ENCODE results near the gene IKZF1.

Gene IKZF1

GRCh38 chr7:50411332-50411731, 106.8 kb downstream of the IKZF1 start:
- Histone ChIP-seq H3K27me3 (ENCODE audit: insufficient read depth, low read depth, severe bottlenecking) (no peaks in the 10 kb centered on the region), H3K9me3 (ENCODE audit: severe bottlenecking) (no peaks in the 10 kb centered on the region), H3K36me3 (no peaks in the 10 kb centered on the region), H3K27ac (no peak overlapping the region), H3K4me3 (ENCODE audit: low read depth, low read length) (no peak overlapping the region)
- no peak for TF ChIP-seq CTCF (IDR thresholded peaks at IDR 0.05; ENCODE audit: low read depth, low read length)
- no peak for DNase-seq

- no peak for DNase-seq
- Histone ChIP-seq H3K36me3 (no peaks in the 10 kb centered on the region), H3K9me3 (ENCODE audit: severe bottlenecking) (no peaks in the 10 kb centered on the region), H3K4me3 (ENCODE audit: low read depth, low read length) (no peak overlapping the region), H3K27me3 (ENCODE audit: insufficient read depth, low read depth, severe bottlenecking) (no peaks in the 10 kb centered on the region), H3K27ac (no peak overlapping the region)
- no peak for TF ChIP-seq CTCF (IDR thresholded peaks at IDR 0.05; ENCODE audit: low read depth, low read length)
These were observed 108.5 kb downstream of the IKZF1 start for GRCh38 chr7:50412973-50413372.

- TF ChIP-seq CTCF (IDR thresholded peaks at IDR 0.05; ENCODE audit: low read depth, low read length): no peak
- Histone ChIP-seq H3K9me3 (ENCODE audit: severe bottlenecking) (no peaks in the 10 kb centered on the region), H3K27ac (no peak overlapping the region), H3K36me3 (no peaks in the 10 kb centered on the region), H3K4me3 (ENCODE audit: low read depth, low read length) (no peak overlapping the region), H3K27me3 (ENCODE audit: insufficient read depth, low read depth, severe bottlenecking) (no peaks in the 10 kb centered on the region)
- no peak for DNase-seq
These were observed 109.0 kb downstream of the IKZF1 start for GRCh38 chr7:50413561-50413960.

- TF ChIP-seq CTCF (IDR thresholded peaks at IDR 0.05; ENCODE audit: low read depth, low read length): no peak
- DNase-seq: no peak
- H3K9me3 ChIP-seq (ENCODE audit: severe bottlenecking): no peaks in the 10 kb centered on the region
- H3K4me3 ChIP-seq (ENCODE audit: low read depth, low read length): no peak overlapping the region
- H3K27me3 ChIP-seq (ENCODE audit: insufficient read depth, low read depth, severe bottlenecking): no peaks in the 10 kb centered on the region
- no peaks in the 10 kb centered on the region for H3K36me3 ChIP-seq
- H3K27ac ChIP-seq: no peak overlapping the region
These were observed 111.4 kb downstream of the IKZF1 start for GRCh38 chr7:50415844-50416364.

- Histone ChIP-seq H3K27ac (no peak overlapping the region), H3K4me3 (ENCODE audit: low read depth, low read length) (no peak overlapping the region), H3K9me3 (ENCODE audit: severe bottlenecking) (no peaks in the 10 kb centered on the region), H3K27me3 (ENCODE audit: insufficient read depth, low read depth, severe bottlenecking) (no peaks in the 10 kb centered on the region), H3K36me3 (no peaks in the 10 kb centered on the region)
- no peak for TF ChIP-seq CTCF (IDR thresholded peaks at IDR 0.05; ENCODE audit: low read depth, low read length)
- DNase-seq: no peak
These were observed 112.1 kb downstream of the IKZF1 start for GRCh38 chr7:50416527-50417182.

GRCh38 chr7:50418086-50418515, 113.6 kb downstream of the IKZF1 start:
- DNase-seq: peak; percentile 86
- H3K27me3 ChIP-seq (ENCODE audit: insufficient read depth, low read depth, severe bottlenecking): no peaks in the 10 kb centered on the region

More at GRCh38 chr7:50418086-50418515, 113.6 kb downstream of the IKZF1 start:
- Histone ChIP-seq H3K4me3 (ENCODE audit: low read depth, low read length) (no peak overlapping the region), H3K9me3 (ENCODE audit: severe bottlenecking) (no peaks in the 10 kb centered on the region), H3K36me3 (no peaks in the 10 kb centered on the region), H3K27ac (no peak overlapping the region)
- peak; percentile 95 for TF ChIP-seq CTCF (IDR thresholded peaks at IDR 0.05; ENCODE audit: low read depth, low read length)

Data from WERI-Rb-1 (cell line).